Ascending aorta (tissue), 2 donors: ENCODE measurements around the gene PTPRA. TPM values are rescaled to one million over a fixed set of nuclear protein-coding genes. Genes with fewer than 3 reads are reported as not detected.
A peak's percentile ranks its signal among the peaks of the same experiment; 100 is the strongest.

Experiments used
- DNase-seq, 2 donors: peaks; one replicate each; pipeline ENCODE4 v3.0.0-alpha.2; 2019; ENCODE audit warnings: low spot score in 2 of 2
- H3K27ac ChIP-seq, 2 donors: fragments of 200-600 bp; sonication (generic); one replicate each; pipeline ENCODE4 v1.5.1; 2016 to 2017; ENCODE audit warnings: mild to moderate bottlenecking in 1 of 2
- H3K27me3 ChIP-seq: fragments of 200-600 bp; sonication (generic); one replicate; pipeline ENCODE4 v1.5.1; 2017
- H3K36me3 ChIP-seq, 2 donors: fragments of 200-600 bp; sonication (generic); one replicate each; pipeline ENCODE4 v1.5.1; 2016
- H3K4me1 ChIP-seq, 2 donors: fragments of 200-600 bp; sonication (generic); one replicate each; pipeline ENCODE4 v1.5.1; 2016 to 2017; ENCODE audit warnings: mild to moderate bottlenecking in 1 of 2
- H3K4me3 ChIP-seq, 2 donors: fragments of 200-600 bp; sonication (generic); one replicate each; pipeline ENCODE4 v1.5.1; 2016 to 2017; ENCODE audit warnings: mild to moderate bottlenecking in 1 of 2
- H3K9me3 ChIP-seq, 2 donors: fragments of 200-600 bp; sonication (generic); one replicate each; pipeline ENCODE4 v1.5.1; 2016
- intact Hi-C: fragments of 100-400 bp; cut with DNase I; formaldehyde crosslinking; loops from one replicate; pipeline ENCODE4 v1.15.1; 2023
- total RNA-seq: library from RNA; depleted of rRNA; stranded (reverse); fragments of >200 nt; gene quantifications from one replicate; pipeline ENCODE4 v1.1.0, GENCODE V29; 2016
- TF ChIP-seq, protein P1 (sequence below), 3 experiments: fragments of 200-600 bp in 2 of 3; fragments of 450-650 bp in 1 of 3; sonication (generic) in 2 of 3; IDR thresholded peaks; one replicate each; pipeline ENCODE4 v1.5.1; 2016 to 2019; ENCODE audit warnings: antibody characterized with exemption in 3 of 3, mild to moderate bottlenecking in 1 of 3, moderate library complexity in 1 of 3

The PTPRA gene
- total RNA-seq, 1 donor from 2014 or later, result 24.2 TPM

GRCh38 chr20:3080939-3081388 is 207.7 kb downstream of the PTPRA start:
- TF ChIP-seq, protein P1, sequence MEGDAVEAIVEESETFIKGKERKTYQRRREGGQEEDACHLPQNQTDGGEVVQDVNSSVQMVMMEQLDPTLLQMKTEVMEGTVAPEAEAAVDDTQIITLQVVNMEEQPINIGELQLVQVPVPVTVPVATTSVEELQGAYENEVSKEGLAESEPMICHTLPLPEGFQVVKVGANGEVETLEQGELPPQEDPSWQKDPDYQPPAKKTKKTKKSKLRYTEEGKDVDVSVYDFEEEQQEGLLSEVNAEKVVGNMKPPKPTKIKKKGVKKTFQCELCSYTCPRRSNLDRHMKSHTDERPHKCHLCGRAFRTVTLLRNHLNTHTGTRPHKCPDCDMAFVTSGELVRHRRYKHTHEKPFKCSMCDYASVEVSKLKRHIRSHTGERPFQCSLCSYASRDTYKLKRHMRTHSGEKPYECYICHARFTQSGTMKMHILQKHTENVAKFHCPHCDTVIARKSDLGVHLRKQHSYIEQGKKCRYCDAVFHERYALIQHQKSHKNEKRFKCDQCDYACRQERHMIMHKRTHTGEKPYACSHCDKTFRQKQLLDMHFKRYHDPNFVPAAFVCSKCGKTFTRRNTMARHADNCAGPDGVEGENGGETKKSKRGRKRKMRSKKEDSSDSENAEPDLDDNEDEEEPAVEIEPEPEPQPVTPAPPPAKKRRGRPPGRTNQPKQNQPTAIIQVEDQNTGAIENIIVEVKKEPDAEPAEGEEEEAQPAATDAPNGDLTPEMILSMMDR (IDR thresholded peaks at IDR 0.05), result no peak
- Histone ChIP-seq H3K27ac (no peak overlapping the region), H3K9me3 (no peaks in the 10 kb centered on the region), H3K36me3 (no peaks in the 10 kb centered on the region), H3K4me3 (no peak overlapping the region), H3K4me1 (peaks cover 0 to 2% of the 10 kb centered on the region in 2 donors), H3K27me3 (peaks cover 20% of the 10 kb centered on the region)
- peak in 1 of 2 donors; percentile 18 for DNase-seq
- intact Hi-C loops, result no loop called here

DNA sequence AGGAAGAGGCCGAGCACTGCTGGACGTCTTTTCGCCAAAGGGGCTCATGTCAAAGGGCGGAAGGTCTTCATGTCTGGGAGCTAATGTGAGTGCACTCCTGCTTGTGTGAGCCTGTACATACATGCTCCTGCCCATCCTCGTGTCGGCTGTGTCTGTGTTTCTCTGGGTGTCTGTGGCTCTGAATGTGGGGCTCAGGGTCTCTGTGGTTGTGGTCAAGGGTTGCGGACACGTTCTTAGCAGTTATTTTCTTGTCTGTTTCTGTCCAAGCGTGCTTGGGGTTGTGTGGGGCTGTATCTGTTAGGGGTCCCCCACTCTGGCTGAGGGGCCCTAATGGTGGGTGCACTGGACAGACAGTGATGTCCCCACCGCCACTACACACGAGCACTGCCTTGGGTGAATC is 208.4 kb downstream of the PTPRA start:
- no peak overlapping the region for H3K27ac ChIP-seq
- H3K27me3 ChIP-seq, result peaks cover 20% of the 10 kb centered on the region
- H3K4me1 ChIP-seq, result peaks cover 0 to 2% of the 10 kb centered on the region in 2 donors
- no peak for DNase-seq
- H3K9me3 ChIP-seq, result no peaks in the 10 kb centered on the region
- intact Hi-C loops, result no loop called here
- no peak overlapping the region for H3K4me3 ChIP-seq
- TF ChIP-seq, protein P1 (IDR thresholded peaks at IDR 0.05), result no peak
- no peaks in the 10 kb centered on the region for H3K36me3 ChIP-seq

GRCh38 chr20:3082306-3082951 is 209.1 kb downstream of the PTPRA start:
- Histone ChIP-seq H3K27me3 (peaks cover 20% of the 10 kb centered on the region), H3K4me3 (peak overlapping the region; percentile 55 to 57)
- intact Hi-C loops, result no loop called here

GRCh38 chr20:3082955-3083952 is 210.0 kb downstream of the PTPRA start:
- Histone ChIP-seq H3K4me1 (peaks cover 0 to 2% of the 10 kb centered on the region in 2 donors), H3K9me3 (no peaks in the 10 kb centered on the region), H3K36me3 (no peaks in the 10 kb centered on the region), H3K27me3 (peaks cover 20% of the 10 kb centered on the region), H3K27ac (no peak overlapping the region), H3K4me3 (peak overlapping the region; percentile 55 to 57)
- TF ChIP-seq, protein P1 (IDR thresholded peaks at IDR 0.05), result no peak
- no peak for DNase-seq
- intact Hi-C loops, result no loop called here

More at GRCh38 chr20:3082306-3082951, 209.1 kb downstream of the PTPRA start:
- TF ChIP-seq, protein P1 (IDR thresholded peaks at IDR 0.05), result no peak
- Histone ChIP-seq H3K9me3 (no peaks in the 10 kb centered on the region), H3K27ac (no peak overlapping the region), H3K36me3 (no peaks in the 10 kb centered on the region), H3K4me1 (peaks cover 0 to 2% of the 10 kb centered on the region in 2 donors)
- no peak for DNase-seq

DNA sequence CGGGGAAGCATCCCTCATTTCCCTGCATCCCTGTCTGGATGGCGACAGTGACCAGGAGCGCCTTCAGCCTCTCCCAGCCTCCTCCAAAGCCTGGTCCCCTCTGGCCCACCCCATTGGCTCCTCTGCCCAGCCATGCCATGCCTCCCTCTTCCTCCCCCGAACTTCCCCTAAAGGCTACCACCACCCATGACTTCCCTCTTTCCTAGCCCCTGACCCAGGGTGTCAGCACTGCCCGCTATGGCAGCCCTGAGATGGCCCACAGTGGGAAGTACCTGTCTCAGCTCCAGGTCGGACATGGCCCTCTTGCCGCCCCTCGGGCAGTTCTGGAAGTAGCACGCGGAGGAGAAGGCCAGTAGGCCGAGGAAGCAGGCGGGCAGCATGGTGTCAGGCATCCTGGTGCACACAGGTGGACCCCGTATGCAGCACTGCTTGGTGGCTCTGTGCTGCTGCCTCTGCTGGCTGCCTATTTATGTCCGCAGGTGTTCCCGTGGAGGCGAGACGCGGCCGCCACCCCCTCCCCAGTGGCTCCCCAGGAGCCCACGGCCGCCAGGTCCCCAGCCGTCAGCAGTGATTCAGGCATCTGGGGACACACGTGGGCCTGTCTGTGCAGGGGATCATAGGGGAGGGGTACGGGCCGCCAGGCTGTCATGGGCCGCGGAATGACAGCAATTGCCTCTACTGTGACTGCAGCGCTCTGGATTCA is 211.2 kb downstream of the PTPRA start, which contains the start of gene AVP:
Gene AVP, minus strand, starts transcription at position 442 of the 703 bp plus-strand sequence. Its CDS starts 50 bp downstream, at position 392.
- Histone ChIP-seq H3K4me1 (peaks cover 0 to 2% of the 10 kb centered on the region in 2 donors), H3K36me3 (no peaks in the 10 kb centered on the region), H3K9me3 (no peaks in the 10 kb centered on the region), H3K4me3 (no peak within 1 kb of the TSS), H3K27me3 (peaks cover 20% of the 10 kb centered on the region), H3K27ac (no peak within 1 kb of the TSS)
- intact Hi-C loops, result no loop called here
- TF ChIP-seq, protein P1 (IDR thresholded peaks at IDR 0.05), result no peak
- DNase-seq, result no peak
